ENCODE measurements around the gene VEZF1. TPM values are rescaled to one million over a fixed set of nuclear protein-coding genes. Genes with fewer than 3 reads are reported as not detected.

Gene VEZF1
- total and polyA plus RNA-seq, 4 donors = 18.0 to 78.9 (median 43.9) TPM

DNA sequence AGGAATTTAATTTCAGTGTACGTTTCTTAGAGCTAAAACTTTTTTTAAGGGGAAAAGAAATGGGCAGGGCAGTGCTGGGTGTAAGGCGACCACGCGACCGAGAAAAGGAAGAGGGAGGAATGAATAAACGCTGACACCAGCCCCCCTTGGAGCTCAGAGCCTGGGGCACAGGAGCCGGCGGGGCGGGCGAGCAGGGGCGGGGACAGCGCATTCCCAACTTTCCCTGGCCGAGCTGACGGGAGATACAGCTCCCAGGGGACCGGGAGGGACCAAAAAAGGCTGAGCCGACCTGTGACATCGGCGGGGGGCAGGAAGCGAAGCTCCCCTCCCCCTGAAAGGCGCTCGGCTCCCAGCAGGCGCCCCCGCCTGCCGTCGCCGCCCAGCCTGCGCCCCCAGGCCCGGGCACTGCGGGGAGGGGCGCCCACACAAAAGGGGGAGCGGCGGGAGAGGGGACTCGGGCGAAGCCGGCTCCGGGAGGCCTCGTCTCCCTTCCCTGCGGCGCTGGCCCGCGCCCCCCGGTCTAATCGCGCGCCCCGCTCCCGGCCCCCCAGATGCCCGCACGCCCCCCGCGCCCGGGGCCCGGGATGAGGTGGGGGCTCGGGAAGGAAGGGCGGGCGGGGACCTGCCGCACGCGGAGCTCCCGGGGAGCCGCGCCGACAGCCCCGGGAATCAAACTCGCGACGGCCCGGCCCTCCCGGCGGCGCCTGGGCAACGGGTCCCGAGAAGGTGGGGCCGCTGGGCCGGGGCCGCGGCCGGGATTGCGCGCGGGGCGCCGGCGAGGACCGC lies 33.5 kb downstream of the VEZF1 start:
- 1 to 3% methylated on average over 26 to 85 of the region's 85 CpGs for WGBS, 2 donors
- no peaks in the 10 kb centered on the region for H3K36me3 ChIP-seq (ENCODE audit: control insufficient read depth in 4 of 4, insufficient read depth in 4 of 4, low read length in 4 of 4)
- no peaks in the 10 kb centered on the region for H3K27me3 ChIP-seq (ENCODE audit: control insufficient read depth in 3 of 3, insufficient read depth in 3 of 3, low read length in 2 of 3)
- H3K4me3 ChIP-seq = peak overlapping the region; percentile 70
- peak; percentile 23 for ATAC-seq (ENCODE audit: insufficient read depth, low FRiP score)
- peak overlapping the region; percentile 95 to 100 for H3K27ac ChIP-seq (ENCODE audit: low read depth in 1 of 2, low read length in 1 of 2)
- TF ChIP-seq, protein P1, sequence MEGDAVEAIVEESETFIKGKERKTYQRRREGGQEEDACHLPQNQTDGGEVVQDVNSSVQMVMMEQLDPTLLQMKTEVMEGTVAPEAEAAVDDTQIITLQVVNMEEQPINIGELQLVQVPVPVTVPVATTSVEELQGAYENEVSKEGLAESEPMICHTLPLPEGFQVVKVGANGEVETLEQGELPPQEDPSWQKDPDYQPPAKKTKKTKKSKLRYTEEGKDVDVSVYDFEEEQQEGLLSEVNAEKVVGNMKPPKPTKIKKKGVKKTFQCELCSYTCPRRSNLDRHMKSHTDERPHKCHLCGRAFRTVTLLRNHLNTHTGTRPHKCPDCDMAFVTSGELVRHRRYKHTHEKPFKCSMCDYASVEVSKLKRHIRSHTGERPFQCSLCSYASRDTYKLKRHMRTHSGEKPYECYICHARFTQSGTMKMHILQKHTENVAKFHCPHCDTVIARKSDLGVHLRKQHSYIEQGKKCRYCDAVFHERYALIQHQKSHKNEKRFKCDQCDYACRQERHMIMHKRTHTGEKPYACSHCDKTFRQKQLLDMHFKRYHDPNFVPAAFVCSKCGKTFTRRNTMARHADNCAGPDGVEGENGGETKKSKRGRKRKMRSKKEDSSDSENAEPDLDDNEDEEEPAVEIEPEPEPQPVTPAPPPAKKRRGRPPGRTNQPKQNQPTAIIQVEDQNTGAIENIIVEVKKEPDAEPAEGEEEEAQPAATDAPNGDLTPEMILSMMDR (IDR thresholded peaks at IDR 0.05; ENCODE audit: control extremely low read depth, extremely low read depth) = no peak
- peaks cover 12 to 38% (median 23%) of the 10 kb centered on the region in 5 donors for H3K4me1 ChIP-seq (ENCODE audit: control insufficient read depth in 5 of 5, insufficient read depth in 5 of 5, low read length in 5 of 5)
- H3K9me3 ChIP-seq (ENCODE audit: control insufficient read depth in 4 of 4, insufficient read depth in 3 of 4, low read length in 3 of 4) = no peaks in the 10 kb centered on the region
- peak; percentile 79 to 83 (median 80) for DNase-seq
- peak overlapping the region; percentile 46 to 71 for H3K9ac ChIP-seq (ENCODE audit: insufficient read depth in 1 of 2, low read length in 2 of 2)

DNA sequence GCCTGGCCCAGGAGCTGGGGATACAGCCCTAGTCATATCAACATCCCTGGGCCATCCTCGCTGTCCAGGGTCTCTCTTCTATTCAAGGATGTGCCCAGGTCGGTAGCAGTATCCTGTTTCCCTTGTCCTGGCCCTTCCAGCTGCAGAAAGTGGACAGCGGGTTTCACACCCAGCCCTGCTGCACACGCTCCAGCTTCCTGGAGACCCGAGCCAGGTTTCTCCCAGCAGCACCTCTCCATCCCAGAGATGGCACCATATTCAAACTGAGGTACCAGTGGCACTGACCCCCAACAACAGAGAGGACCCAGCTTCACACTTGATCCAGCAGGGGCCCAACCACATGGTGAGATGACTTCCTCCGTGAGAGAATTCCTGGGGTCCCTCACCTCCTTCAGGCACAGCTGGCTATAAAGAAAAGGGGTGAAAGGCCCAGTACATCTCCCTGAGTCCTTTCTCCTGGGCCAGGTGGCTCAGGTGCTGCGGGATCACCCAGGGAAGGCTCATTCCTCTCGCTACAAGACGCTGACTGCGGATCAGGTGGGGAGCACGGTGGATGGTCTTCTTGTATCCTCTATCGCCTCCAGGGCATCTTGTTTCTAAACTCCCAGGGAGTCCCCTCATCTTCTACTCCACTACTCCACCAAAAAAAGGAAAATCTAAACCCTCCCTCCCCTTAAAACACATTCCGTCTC lies 34.2 kb downstream of the VEZF1 start:
- Histone ChIP-seq H3K36me3 (ENCODE audit: control insufficient read depth in 4 of 4, insufficient read depth in 4 of 4, low read length in 4 of 4) (no peaks in the 10 kb centered on the region), H3K4me1 (ENCODE audit: control insufficient read depth in 5 of 5, insufficient read depth in 5 of 5, low read length in 5 of 5) (peaks cover 12 to 38% (median 29%) of the 10 kb centered on the region in 5 donors), H3K27me3 (ENCODE audit: control insufficient read depth in 3 of 3, insufficient read depth in 3 of 3, low read length in 2 of 3) (no peaks in the 10 kb centered on the region), H3K4me3 (no peak overlapping the region), H3K9me3 (ENCODE audit: control insufficient read depth in 4 of 4, insufficient read depth in 3 of 4, low read length in 3 of 4) (no peaks in the 10 kb centered on the region), H3K27ac (ENCODE audit: low read depth in 1 of 2, low read length in 1 of 2) (peak overlapping the region; percentile 95 to 100), H3K9ac (ENCODE audit: insufficient read depth in 1 of 2, low read length in 2 of 2) (peak overlapping the region in 1 of 2 donors; percentile 71)
- no peak for DNase-seq
- no peak for ATAC-seq (ENCODE audit: insufficient read depth, low FRiP score)
- WGBS, 2 donors = 64 to 74% methylated on average over 13 of the region's 13 CpGs
- TF ChIP-seq, protein P1 (IDR thresholded peaks at IDR 0.05; ENCODE audit: control extremely low read depth, extremely low read depth) = no peak

DNA sequence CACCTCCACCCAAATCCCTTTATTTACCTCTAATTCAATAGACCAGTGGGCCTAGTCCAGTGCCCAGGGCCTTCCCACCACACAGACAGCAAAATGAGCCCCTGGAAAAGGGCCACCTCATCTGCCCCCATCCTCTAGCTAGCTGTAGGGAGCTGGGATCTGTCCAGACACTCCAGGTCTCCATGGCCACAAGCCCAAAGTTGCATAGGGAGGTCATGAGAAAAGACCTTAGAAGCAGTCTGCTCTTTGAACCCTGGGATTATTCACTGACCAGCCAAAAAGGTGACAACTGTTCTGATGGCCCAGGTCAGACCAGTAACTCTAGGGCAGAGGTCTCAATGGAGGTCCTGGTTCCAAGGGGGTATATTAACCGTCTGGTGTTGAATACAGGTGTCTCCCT lies 34.8 kb downstream of the VEZF1 start:
- WGBS, 2 donors = 87 to 100% methylated on average over 1 of the region's 1 CpG
- ATAC-seq (ENCODE audit: insufficient read depth, low FRiP score) (no peak), DNase-seq (no peak)
- Histone ChIP-seq H3K27me3 (ENCODE audit: control insufficient read depth in 3 of 3, insufficient read depth in 3 of 3, low read length in 2 of 3) (no peaks in the 10 kb centered on the region), H3K4me3 (no peak overlapping the region), H3K27ac (ENCODE audit: low read depth in 1 of 2, low read length in 1 of 2) (peak overlapping the region; percentile 95 to 100), H3K9ac (ENCODE audit: insufficient read depth in 1 of 2, low read length in 2 of 2) (no peak overlapping the region), H3K36me3 (ENCODE audit: control insufficient read depth in 4 of 4, insufficient read depth in 4 of 4, low read length in 4 of 4) (no peaks in the 10 kb centered on the region), H3K9me3 (ENCODE audit: control insufficient read depth in 4 of 4, insufficient read depth in 3 of 4, low read length in 3 of 4) (no peaks in the 10 kb centered on the region), H3K4me1 (ENCODE audit: control insufficient read depth in 5 of 5, insufficient read depth in 5 of 5, low read length in 5 of 5) (peaks cover 12 to 41% (median 31%) of the 10 kb centered on the region in 5 donors)
- TF ChIP-seq, protein P1 (IDR thresholded peaks at IDR 0.05; ENCODE audit: control extremely low read depth, extremely low read depth) = no peak
